Adrenal gland (tissue), 19 donors: ENCODE data around the gene EXO1. TPM values are rescaled to one million over a fixed set of nuclear protein-coding genes. Genes with fewer than 3 reads are reported as not detected.
"Not testable (repeated sequence)": the region's sequence is repeated elsewhere in the genome, so short reads cannot be mapped to it uniquely, and the experiment has no call there.

Source experiments
- DNase-seq, 7 donors: peaks; one replicate each; pipeline ENCODE4 v3.0.0-alpha.2; 2019 to 2020
- H3K27ac ChIP-seq, 5 donors: fragments of 200-600 bp; sonication (generic) in 4 of 5; 1 replicate in 3 of 5; 2 replicates in 2 of 5; pipeline versions ENCODE4 v1.5.1 to v1.8.0; 2016 to 2020; ENCODE audit warnings: mild to moderate bottlenecking in 1 of 5
- H3K27me3 ChIP-seq: fragments of 200-600 bp; 2 replicates; pipeline ENCODE4 v1.8.0; 2021
- H3K36me3 ChIP-seq, 2 donors: fragments of 200-600 bp; replicated peaks in 1 of 2; 1 replicate in 1 of 2; 2 replicates in 1 of 2; pipeline versions ENCODE4 v1.5.1 to v1.8.0; 2018 to 2022
- H3K4me1 ChIP-seq, 2 donors: fragments of 200-600 bp; replicated peaks in 1 of 2; 1 replicate in 1 of 2; 2 replicates in 1 of 2; pipeline versions ENCODE4 v1.5.1 to v1.8.0; 2018 to 2021
- H3K4me3 ChIP-seq, 4 donors: fragments of 200-600 bp; sonication (generic) in 3 of 4; one replicate each; pipeline ENCODE4 v1.5.1; 2016 to 2018
- H3K9me3 ChIP-seq, 3 donors: fragments of 200-600 bp; sonication (generic) in 1 of 3; replicated peaks in 1 of 3; 1 replicate in 2 of 3; 2 replicates in 1 of 3; pipeline versions ENCODE4 v1.5.1 to v1.8.0; 2016 to 2021
- CTCF ChIP-seq, 6 experiments: fragments of 450-650 bp in 4 of 6; fragments of 200-600 bp in 2 of 6; sonication (generic) in 1 of 6; IDR thresholded peaks; 1 replicate in 5 of 6; 2 replicates in 1 of 6; pipeline versions ENCODE4 v1.5.1 to v1.8.0; 2016 to 2021; ENCODE audit warnings: antibody characterized with exemption in 6 of 6, mild to moderate bottlenecking in 2 of 6, moderate library complexity in 1 of 6
- POLR2A ChIP-seq, 2 donors: fragments of 450-650 bp; IDR thresholded peaks; one replicate each; pipeline ENCODE4 v1.6.1; 2017; ENCODE audit warnings: antibody characterized with exemption in 2 of 2, mild to moderate bottlenecking in 2 of 2, moderate library complexity in 1 of 2
- WGBS, 4 donors: extraction: QIAGEN DNeasy Blood & Tissue Kit in 2 of 4; methylation state at CpG; one replicate each; pipeline versions ENCODE4 v1.1.5 to v1.1.7; 2013 to 2017; 5-methylcytosine and 5-hydroxymethylcytosine counted together
- intact Hi-C, 2 donors: fragments of 100-400 bp; cut with DNase I; formaldehyde crosslinking; loops; one replicate each; pipeline versions ENCODE4 v1.14.1 to v1.15.0; 2022 to 2023
- long read RNA-seq, 10 donors: library from polyadenylated mRNA in 3 of 10; unstranded in 2 of 10; stranded (forward) in 1 of 10; transcript quantifications; one replicate each; pipeline ENCODE4 v2.0.0 and lab custom pipeline, GENCODE V29; 2021 to 2026
- polyA plus RNA-seq, 3 donors: library from polyadenylated mRNA; stranded (reverse); fragments of 200-250 nt in 2 of 3; fragments of 350-450 nt in 1 of 3; fragmentation: Illumina TruSeq in 1 of 3; extraction: RNeasy Lipid Tissue Mini Kit (QIAGEN cat#74804) in 1 of 3; gene quantifications; one replicate each; pipeline ENCODE4 v1.2.3, GENCODE V29; 2013 to 2014
- total RNA-seq, 9 donors: library from RNA; depleted of rRNA in 4 of 9; stranded (reverse); fragments of >200 nt in 4 of 9; fragments of 120-200 nt in 1 of 9; fragmentation: NEBNext Ultra II Directional in 1 of 9; extraction: Animal tissue kit (Norgen Biotek cat#: 25700) in 1 of 9; gene quantifications; one replicate each; pipeline versions ENCODE4 v1.1.0 to v1.2.4, GENCODE V29; 2013 to 2023
- donor health status: healthy with polysubstance abuse.
- donor health status: Bipolar disorder and iron deficiency.
- donor health status: DM: yes; HTN: yes; CAD: no.
- donor health status: DM: no; HTN: no; CAD: no.
- donor health status: DM: no; HTN: no; CAD: no.
- donor health status: DM: yes; HTN: yes; CAD: no.

EXO1 gene
- total RNA-seq = 1 to 10 TPM in 3 of 9 donors, under 1 TPM in 5, not detected in 1; 0.14 to 9.0 (median 0.88) TPM
- polyA plus RNA-seq = 1 to 10 TPM in 1 of 3 donors, under 1 TPM in 1, not detected in 1; 0.13 to 2.0 TPM
- long read RNA-seq, donor 1, partial matches to known transcripts = 0 of 1 reads
- long read RNA-seq, donor 1, other reads (novel, unspliced or antisense) = 0 of 1 reads
- long read RNA-seq, donor 2 = 0 reads
- long read RNA-seq, donor 3 = 0 reads
- long read RNA-seq, donor 4 = 0 reads
- long read RNA-seq, donor 5, partial matches to known transcripts = 0 of 1 reads
- long read RNA-seq, donor 5, other reads (novel, unspliced or antisense) = 1 of 1 reads
- long read RNA-seq, donor 6 = 0 reads
- long read RNA-seq, donor 7 = 0 reads
- long read RNA-seq, donor 8 = 0 reads
- long read RNA-seq, donor 9, partial matches to known transcripts = 0 of 1 reads
- long read RNA-seq, donor 9, other reads (novel, unspliced or antisense) = 0 of 1 reads
- long read RNA-seq, donor 10 = 0 reads

DNA sequence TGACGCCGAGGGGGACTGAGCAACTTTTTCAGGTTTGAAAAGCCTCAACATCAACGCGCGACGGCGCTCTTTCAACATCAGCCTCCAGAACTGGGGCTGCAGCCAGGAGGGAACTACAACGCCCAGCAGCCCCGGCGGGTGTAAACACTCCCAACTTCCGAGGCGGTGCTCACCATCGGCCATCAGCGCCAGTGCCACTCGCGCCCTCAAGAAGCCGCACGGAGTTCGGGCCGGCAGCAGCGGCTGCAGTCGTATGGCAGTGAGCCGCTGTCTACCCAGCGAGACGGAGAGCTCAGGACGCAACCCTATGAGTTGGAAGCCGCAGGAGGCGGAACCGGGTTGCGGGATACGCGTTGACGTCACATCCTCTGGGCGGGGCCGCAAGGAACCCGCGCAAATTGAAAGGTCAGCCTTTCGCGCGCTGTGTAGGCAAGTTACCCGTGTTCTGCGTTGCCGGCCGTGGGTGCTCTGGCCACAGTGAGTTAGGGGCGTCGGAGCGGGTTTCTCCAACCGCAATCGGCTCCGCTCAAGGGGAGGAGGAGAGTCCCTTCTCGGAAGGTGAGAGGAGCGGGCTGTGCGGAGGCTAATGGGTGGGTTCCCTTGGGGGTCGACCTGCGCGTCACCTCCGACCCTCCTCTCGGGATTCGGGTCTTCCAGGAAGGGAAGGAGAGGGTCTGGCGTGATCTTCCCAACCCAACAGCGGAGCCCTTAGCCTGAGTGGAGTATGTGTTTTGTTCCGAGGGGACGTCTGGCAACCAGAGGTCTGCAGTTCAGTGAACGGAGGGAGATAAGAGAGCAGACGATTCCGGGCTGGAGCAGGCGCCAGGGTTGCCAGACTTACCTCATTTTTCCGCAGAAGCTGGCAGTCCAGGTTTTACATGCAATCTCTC, at the start of gene EXO1:
EXO1 (plus strand) TSS at position 409 of the 890 bp plus-strand sequence. CDS start 2,222 bp downstream, outside the sequence.
- WGBS, 4 donors = 0 to 2% (median 1%) methylated on average over 32 to 68 of the region's 68 CpGs
- TF ChIP-seq CTCF (IDR thresholded peaks at IDR 0.05) = peak in 1 of 6 experiments; percentile 32
- no peak for TF ChIP-seq POLR2A (IDR thresholded peaks at IDR 0.05)
- DNase-seq = peak; percentile 85 to 93 (median 90)
- Histone ChIP-seq H3K27ac (peak within 1 kb of the TSS; percentile 73 to 99 (median 94)), H3K4me1 (peaks cover 5 to 11% of the 10 kb centered on the region in 2 donors), H3K36me3 (no peaks in the 10 kb centered on the region), H3K27me3 (no peaks in the 10 kb centered on the region), H3K4me3 (peak within 1 kb of the TSS; percentile 65 to 99 (median 92)), H3K9me3 (no peaks in the 10 kb centered on the region)
- intact Hi-C loops = no loop called here

- Histone ChIP-seq H3K27me3 (no peaks in the 10 kb centered on the region), H3K36me3 (no peaks in the 10 kb centered on the region), H3K9me3 (no peaks in the 10 kb centered on the region), H3K4me1 (no peaks in the 10 kb centered on the region), H3K4me3 (no peak overlapping the region), H3K27ac (no peak overlapping the region)
- WGBS, 4 donors = 89 to 97% (median 92%) methylated on average over 1 of the region's 1 CpG
- intact Hi-C loops = no loop called here
- TF ChIP-seq CTCF (IDR thresholded peaks at IDR 0.05) (no peak), POLR2A (IDR thresholded peaks at IDR 0.05) (no peak)
- no peak for DNase-seq
Measured at GRCh38 chr1:241799416-241799815, 48.6 kb upstream of the EXO1 start.

DNA sequence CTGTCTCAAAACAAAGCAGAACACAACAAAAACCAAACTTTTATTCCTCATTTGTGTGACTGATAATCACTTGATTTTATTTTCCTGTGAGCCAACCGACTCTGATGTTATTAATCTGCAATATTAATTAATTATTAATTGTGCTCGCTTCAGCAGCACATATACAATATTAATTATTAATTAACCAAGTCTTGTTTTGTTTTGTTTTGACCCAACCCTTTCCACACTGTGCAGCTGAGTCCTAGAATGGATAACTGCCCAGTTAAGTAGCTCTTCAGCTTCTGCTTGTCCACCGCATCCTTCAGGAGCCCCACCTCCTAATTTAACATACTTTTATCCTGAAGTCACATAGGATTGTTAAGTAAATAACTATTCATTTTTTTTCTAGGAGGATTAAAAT, 47.4 kb upstream of the EXO1 start:
- 85 to 90% (median 87%) methylated on average over 3 of the region's 3 CpGs for WGBS, 4 donors
- Histone ChIP-seq H3K4me1 (no peaks in the 10 kb centered on the region), H3K4me3 (no peak overlapping the region), H3K27me3 (no peaks in the 10 kb centered on the region), H3K36me3 (no peaks in the 10 kb centered on the region), H3K9me3 (no peaks in the 10 kb centered on the region), H3K27ac (no peak overlapping the region)
- no peak for DNase-seq
- TF ChIP-seq POLR2A (IDR thresholded peaks at IDR 0.05) (no peak), CTCF (IDR thresholded peaks at IDR 0.05) (no peak)
- intact Hi-C loops = no loop called here

DNA sequence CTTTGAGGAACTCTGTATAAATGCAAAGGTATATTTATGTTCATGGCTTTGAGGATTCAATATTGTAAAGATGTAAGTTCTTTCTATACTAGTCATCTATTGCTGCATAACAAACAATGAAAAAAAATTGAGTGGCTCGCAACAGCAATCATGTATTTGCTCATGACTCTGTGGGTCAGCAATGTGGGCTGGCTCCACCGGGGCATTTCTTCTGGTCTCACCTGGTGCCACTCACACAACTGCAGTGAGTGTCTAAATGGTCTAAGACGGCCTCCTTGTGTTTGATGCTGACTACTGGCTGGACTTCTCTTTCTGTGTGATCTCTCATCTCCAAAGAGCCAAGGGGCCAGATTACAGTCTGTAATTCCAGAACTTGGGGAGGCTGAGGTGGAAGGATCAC, 45.1 kb upstream of the EXO1 start:
- Histone ChIP-seq H3K4me1 (no peaks in the 10 kb centered on the region), H3K9me3 (no peaks in the 10 kb centered on the region), H3K36me3 (no peaks in the 10 kb centered on the region), H3K27ac (no peak overlapping the region), H3K4me3 (no peak overlapping the region), H3K27me3 (no peaks in the 10 kb centered on the region)
- TF ChIP-seq CTCF (IDR thresholded peaks at IDR 0.05) = no peak
- no peak for TF ChIP-seq POLR2A (IDR thresholded peaks at IDR 0.05)
- 81 to 92% (median 89%) methylated on average over 3 of the region's 3 CpGs for WGBS, 4 donors
- intact Hi-C loops = no loop called here
- DNase-seq = no peak

GRCh38 chr1:241804706-241805105, 43.3 kb upstream of the EXO1 start:
- H3K4me1 ChIP-seq, intact Hi-C loops, H3K27me3 ChIP-seq, H3K9me3 ChIP-seq, H3K27ac ChIP-seq, H3K4me3 ChIP-seq, DNase-seq, H3K36me3 ChIP-seq: not testable (repeated sequence)
- 80 to 88% (median 82%) methylated on average over 4 of the region's 4 CpGs for WGBS, 4 donors
